Measurements from ENCODE around the gene MYRIP.

DNA sequence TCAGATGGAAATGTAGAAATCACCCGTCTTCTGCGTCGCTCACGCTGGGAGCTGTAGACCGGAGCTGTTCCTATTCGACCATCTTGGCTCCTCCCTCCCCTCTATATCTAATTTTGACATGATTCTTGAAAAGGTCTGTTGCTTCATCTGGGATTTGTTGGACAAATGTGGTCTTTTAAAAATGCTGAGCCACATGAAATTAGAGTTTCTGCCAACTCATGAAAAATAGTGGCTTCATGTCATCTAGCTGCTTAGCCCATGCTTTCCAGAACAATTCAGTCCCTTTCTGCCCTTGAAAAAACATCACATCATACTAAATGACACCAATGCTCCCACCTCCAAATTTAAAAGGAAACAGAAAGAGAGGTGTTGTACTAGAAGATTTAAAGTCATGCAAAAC, 351.5 kb downstream of the MYRIP start:
- TF ChIP-seq TAF1 (IDR thresholded peaks at IDR 0.05; ENCODE audit: borderline replicate concordance, insufficient read depth, low read length) (no peak), REST (IDR thresholded peaks at IDR 0.05; ENCODE audit: insufficient read depth in 1 of 2, low read depth in 2 of 2, low read length in 2 of 2) (no peak), POLR2AphosphoS5 (IDR thresholded peaks at IDR 0.05; ENCODE audit: low read depth, low read length) (no peak), SIN3A (IDR thresholded peaks at IDR 0.05; ENCODE audit: borderline replicate concordance, insufficient read depth, low read length) (no peak), FOXP2 (optimal IDR thresholded peaks at IDR 0.05; ENCODE audit: borderline replicate concordance, extremely low read depth, extremely low read length, insufficient read depth) (no peak)

Data from PFSK-1 (cell line).